Adrenal gland (tissue), 5 donors: ENCODE data around the gene LCOR.

Experiments used
- POLR2A ChIP-seq, 2 donors: fragments of 450-650 bp; IDR thresholded peaks; one replicate each; pipeline ENCODE4 v1.6.1; 2017; ENCODE audit warnings: antibody characterized with exemption in 2 of 2, mild to moderate bottlenecking in 2 of 2, moderate library complexity in 1 of 2
- TF ChIP-seq, protein P1 (sequence below), 6 experiments: fragments of 450-650 bp in 4 of 6; fragments of 200-600 bp in 2 of 6; sonication (generic) in 1 of 6; IDR thresholded peaks; 1 replicate in 5 of 6; 2 replicates in 1 of 6; pipeline versions ENCODE4 v1.5.1 to v1.8.0; 2016 to 2021; ENCODE audit warnings: antibody characterized with exemption in 6 of 6, mild to moderate bottlenecking in 2 of 6, moderate library complexity in 1 of 6
- donor health status: DM: no; HTN: no; CAD: no.

DNA sequence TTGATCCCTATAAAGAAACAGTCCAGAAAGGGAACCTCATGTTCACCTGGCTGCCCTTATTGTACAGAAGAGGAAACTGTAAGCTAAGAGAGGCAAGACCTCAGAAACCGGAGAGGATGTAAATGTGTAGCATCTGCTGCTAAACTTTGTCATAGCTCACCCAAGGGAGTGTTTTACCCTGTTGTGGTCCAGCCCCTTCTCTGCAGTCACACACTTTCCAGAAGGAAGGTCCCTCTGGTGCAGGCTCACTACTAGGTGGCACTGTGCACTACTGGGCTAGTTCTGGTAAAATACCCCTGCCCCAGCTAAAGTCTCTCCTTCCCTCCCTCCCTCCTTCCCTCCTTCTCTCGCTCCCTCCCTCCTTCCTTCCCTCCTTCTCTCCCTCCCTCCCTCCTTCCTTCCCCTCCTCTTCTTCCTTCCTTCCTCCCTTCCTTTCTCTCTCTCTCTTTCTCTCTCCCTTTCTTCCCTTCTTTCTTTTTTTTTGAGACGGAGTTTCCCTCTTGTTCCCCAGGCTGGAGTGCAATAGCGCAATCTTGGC is 42.5 kb upstream of the LCOR start:
- TF ChIP-seq, protein P1, sequence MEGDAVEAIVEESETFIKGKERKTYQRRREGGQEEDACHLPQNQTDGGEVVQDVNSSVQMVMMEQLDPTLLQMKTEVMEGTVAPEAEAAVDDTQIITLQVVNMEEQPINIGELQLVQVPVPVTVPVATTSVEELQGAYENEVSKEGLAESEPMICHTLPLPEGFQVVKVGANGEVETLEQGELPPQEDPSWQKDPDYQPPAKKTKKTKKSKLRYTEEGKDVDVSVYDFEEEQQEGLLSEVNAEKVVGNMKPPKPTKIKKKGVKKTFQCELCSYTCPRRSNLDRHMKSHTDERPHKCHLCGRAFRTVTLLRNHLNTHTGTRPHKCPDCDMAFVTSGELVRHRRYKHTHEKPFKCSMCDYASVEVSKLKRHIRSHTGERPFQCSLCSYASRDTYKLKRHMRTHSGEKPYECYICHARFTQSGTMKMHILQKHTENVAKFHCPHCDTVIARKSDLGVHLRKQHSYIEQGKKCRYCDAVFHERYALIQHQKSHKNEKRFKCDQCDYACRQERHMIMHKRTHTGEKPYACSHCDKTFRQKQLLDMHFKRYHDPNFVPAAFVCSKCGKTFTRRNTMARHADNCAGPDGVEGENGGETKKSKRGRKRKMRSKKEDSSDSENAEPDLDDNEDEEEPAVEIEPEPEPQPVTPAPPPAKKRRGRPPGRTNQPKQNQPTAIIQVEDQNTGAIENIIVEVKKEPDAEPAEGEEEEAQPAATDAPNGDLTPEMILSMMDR (IDR thresholded peaks at IDR 0.05), result no peak
- no peak for TF ChIP-seq POLR2A (IDR thresholded peaks at IDR 0.05)
